H1 (cell line): ENCODE results near the gene CREG2. TPM values are rescaled to one million over a fixed set of nuclear protein-coding genes. Genes with fewer than 3 reads are reported as not detected.

Source experiments
- ATF2 ChIP-seq: IDR thresholded peaks from 2 replicates; pipeline ENCODE4 v1.6.1; 2012; ENCODE audit warnings: low read length, inconsistent platforms
- CHD7 ChIP-seq: fragments of 300-600 bp; sonication (generic); IDR thresholded peaks from 2 replicates; pipeline ENCODE4 v1.7.1; 2012; ENCODE audit warnings: low read length, moderate library complexity, mild to moderate bottlenecking, inconsistent platforms; ENCODE audit not compliant: insufficient replicate concordance
- GABPA ChIP-seq: IDR thresholded peaks from 2 replicates; pipeline ENCODE4 v1.6.1; 2011; ENCODE audit warnings: mild to moderate bottlenecking, low read length, moderate library complexity, borderline replicate concordance; ENCODE audit not compliant: insufficient read depth
- TEAD4 ChIP-seq: IDR thresholded peaks from 2 replicates; pipeline ENCODE4 v1.6.1; 2012; ENCODE audit warnings: low read depth, low read length, inconsistent platforms, mixed read lengths
- ZNF274 ChIP-seq: IDR thresholded peaks from 2 replicates; pipeline ENCODE4 v1.7.0; 2012; ENCODE audit warnings: low read length, borderline replicate concordance; ENCODE audit errors: extremely low read depth
- polyA plus RNA-seq, 7 experiments: library from polyadenylated mRNA; depleted of rRNA in 3 of 7; stranded (reverse) in 5 of 7; unstranded in 2 of 7; fragments of >200 nt in 5 of 7; fragments of 200-250 nt in 2 of 7; gene quantifications; 1 replicate in 5 of 7; 2 replicates in 1 of 7; 4 replicates in 1 of 7; pipeline versions ENCODE4 v1.2.1 to v1.2.3, GENCODE V29; 2011 to 2013; ENCODE audit warnings: missing spikeins in 2 of 7, mixed read lengths in 2 of 7
- total RNA-seq: library from RNA; stranded (reverse); fragmentation: NEBNext Ultra II Directional; extraction: Animal tissue kit (Norgen Biotek cat#: 25700); gene quantifications from 2 replicates; pipeline ENCODE4 v1.2.1, GENCODE V29; 2021

CREG2 gene
- total and polyA plus RNA-seq, 2 of the 8 experiments (the other 6 are each of a cell fraction or from before 2014, with no cell fraction given) = 2.0 to 2.2 TPM

- TF ChIP-seq CHD7 (no peak), GABPA (no peak), ATF2 (no peak), TEAD4 (no peak), ZNF274 (no peak)
These were observed 32.6 kb downstream of the CREG2 start (continued) for GRCh38 chr2:101354420-101355311.
